K562 (cell line): Measurements from ENCODE around the gene RNF34. TPM values are rescaled to one million over a fixed set of nuclear protein-coding genes. Genes with fewer than 3 reads are reported as not detected.

ENCODE experiments used
- microRNA-seq: library from miRNA; unstranded; fragments of <30 nt; microRNA quantifications from one replicate; pipeline ENCODE4, GENCODE V29; 2018; ENCODE audit warnings: borderline microRNAs expressed
- polyA plus RNA-seq, 8 experiments: library from polyadenylated mRNA; depleted of rRNA in 4 of 8; stranded (reverse) in 5 of 8; unstranded in 3 of 8; fragments of >200 nt; fragmentation: Nextera tagmentation in 2 of 8; fragmentation: Illumina TruSeq in 1 of 8; extraction: Ambion mirVana in 2 of 8; extraction: Trizol in 1 of 8; gene quantifications; 2 replicates each; pipeline versions ENCODE4 v1.2.1 to v1.2.3, GENCODE V29; 2011 to 2014; ENCODE audit warnings: inconsistent platforms in 1 of 8, missing spikeins in 1 of 8
- total RNA-seq, 7 experiments: library from RNA; depleted of rRNA in 6 of 7; stranded (reverse); fragments of >200 nt in 6 of 7; fragmentation: Illumina TruSeq in 2 of 7; extraction: Trizol in 2 of 7; gene quantifications; 2 replicates each; pipeline versions ENCODE4 v1.2.1 to v1.2.3, GENCODE V29; 2011 to 2021; ENCODE audit warnings: low replicate concordance in 1 of 7

The RNF34 gene
- total and polyA plus RNA-seq, 9 of the 15 experiments (the other 6 are each of a cell fraction or from before 2014, with no cell fraction given) = 41.7 to 88.9 (median 54.1) TPM

Small RNA genes within 50 kb of the gene (microRNA-seq; reads per million reads assigned to microRNA genes)
- gene MIR7107 = not detected

Other genes starting within 250 kb of the RNF34 start
- 14.3 and 18.9 TPM in 2 replicates for gene P2RX4, start 190.0 kb upstream of the RNF34 start, total RNA-seq (2014; rRNA removed)
- gene P2RX4, start 190.0 kb upstream of the RNF34 start, total RNA-seq (2014; rRNA removed; fragmentation: Illumina TruSeq; extraction: Trizol) = 7.8 and 9.6 TPM in 2 replicates
- 8.3 and 10.5 TPM in 2 replicates for gene P2RX4, start 190.0 kb upstream of the RNF34 start, total RNA-seq (2015; rRNA removed; fragmentation: Illumina TruSeq; extraction: Trizol)
- 12.8 and 14.2 TPM in 2 replicates for gene P2RX4, start 190.0 kb upstream of the RNF34 start, total RNA-seq (2021)
- 15.4 and 20.8 TPM in 2 replicates for gene P2RX4, start 190.0 kb upstream of the RNF34 start, polyA plus RNA-seq (2011; rRNA removed)
- 11.7 and 13.0 TPM in 2 replicates for gene P2RX4, start 190.0 kb upstream of the RNF34 start, polyA plus RNA-seq (2014; fragmentation: Illumina TruSeq; extraction: Trizol)
- 1 to 10 TPM; 6.6 to 10.0 TPM for gene P2RX4, start 190.0 kb upstream of the RNF34 start, polyA plus RNA-seq (2014; fragmentation: Nextera tagmentation; extraction: Ambion mirVana)
- gene P2RX4, start 190.0 kb upstream of the RNF34 start, polyA plus RNA-seq (2014; rRNA removed) = 21.5 and 23.4 TPM in 2 replicates
- gene CAMKK2, start 103.4 kb upstream of the RNF34 start, total RNA-seq (2014; rRNA removed) = 18.8 and 21.1 TPM in 2 replicates
- 12.6 and 12.7 TPM in 2 replicates for gene CAMKK2, start 103.4 kb upstream of the RNF34 start, total RNA-seq (2014; rRNA removed; fragmentation: Illumina TruSeq; extraction: Trizol)
- gene CAMKK2, start 103.4 kb upstream of the RNF34 start, total RNA-seq (2015; rRNA removed; fragmentation: Illumina TruSeq; extraction: Trizol) = 10.5 and 10.8 TPM in 2 replicates
- gene CAMKK2, start 103.4 kb upstream of the RNF34 start, total RNA-seq (2021) = 30.8 and 32.0 TPM in 2 replicates
- gene CAMKK2, start 103.4 kb upstream of the RNF34 start, polyA plus RNA-seq (2011; rRNA removed) = 18.2 and 20.5 TPM in 2 replicates
- gene CAMKK2, start 103.4 kb upstream of the RNF34 start, polyA plus RNA-seq (2014; fragmentation: Illumina TruSeq; extraction: Trizol) = 22.0 and 22.3 TPM in 2 replicates
- gene CAMKK2, start 103.4 kb upstream of the RNF34 start, polyA plus RNA-seq (2014; fragmentation: Nextera tagmentation; extraction: Ambion mirVana) = 1 to 10 TPM; 4.3 to 5.4 TPM
- 20.1 and 21.1 TPM in 2 replicates for gene CAMKK2, start 103.4 kb upstream of the RNF34 start, polyA plus RNA-seq (2014; rRNA removed)
- 176 and 194 TPM in 2 replicates for gene ANAPC5, start 47.7 kb upstream of the RNF34 start, total RNA-seq (2014; rRNA removed)
- gene ANAPC5, start 47.7 kb upstream of the RNF34 start, total RNA-seq (2014; rRNA removed; fragmentation: Illumina TruSeq; extraction: Trizol) = 269 and 301 TPM in 2 replicates
- 190 and 197 TPM in 2 replicates for gene ANAPC5, start 47.7 kb upstream of the RNF34 start, total RNA-seq (2015; rRNA removed; fragmentation: Illumina TruSeq; extraction: Trizol)
- 168 and 169 TPM in 2 replicates for gene ANAPC5, start 47.7 kb upstream of the RNF34 start, total RNA-seq (2021)
- gene ANAPC5, start 47.7 kb upstream of the RNF34 start, polyA plus RNA-seq (2011; rRNA removed) = 307 and 315 TPM in 2 replicates
- gene ANAPC5, start 47.7 kb upstream of the RNF34 start, polyA plus RNA-seq (2014; fragmentation: Illumina TruSeq; extraction: Trizol) = 201 and 250 TPM in 2 replicates
- 100 to 1,000 TPM; 136 to 181 TPM for gene ANAPC5, start 47.7 kb upstream of the RNF34 start, polyA plus RNA-seq (2014; fragmentation: Nextera tagmentation; extraction: Ambion mirVana)
- gene ANAPC5, start 47.7 kb upstream of the RNF34 start, polyA plus RNA-seq (2014; rRNA removed) = 207 and 213 TPM in 2 replicates
- 29.3 and 37.4 TPM in 2 replicates for gene KDM2B, start 180.9 kb downstream of the RNF34 start, total RNA-seq (2014; rRNA removed)
- 19.9 and 20.7 TPM in 2 replicates for gene KDM2B, start 180.9 kb downstream of the RNF34 start, total RNA-seq (2014; rRNA removed; fragmentation: Illumina TruSeq; extraction: Trizol)
- gene KDM2B, start 180.9 kb downstream of the RNF34 start, total RNA-seq (2015; rRNA removed; fragmentation: Illumina TruSeq; extraction: Trizol) = 22.5 and 23.0 TPM in 2 replicates
- gene KDM2B, start 180.9 kb downstream of the RNF34 start, total RNA-seq (2021) = 46.8 and 50.5 TPM in 2 replicates
- gene KDM2B, start 180.9 kb downstream of the RNF34 start, polyA plus RNA-seq (2011; rRNA removed) = 17.8 and 29.3 TPM in 2 replicates
- 29.2 and 41.2 TPM in 2 replicates for gene KDM2B, start 180.9 kb downstream of the RNF34 start, polyA plus RNA-seq (2014; fragmentation: Illumina TruSeq; extraction: Trizol)
- gene KDM2B, start 180.9 kb downstream of the RNF34 start, polyA plus RNA-seq (2014; fragmentation: Nextera tagmentation; extraction: Ambion mirVana) = 1 to 10 TPM; 7.4 to 9.1 TPM
- gene KDM2B, start 180.9 kb downstream of the RNF34 start, polyA plus RNA-seq (2014; rRNA removed) = 29.4 and 33.6 TPM in 2 replicates
- gene ORAI1, start 226.4 kb downstream of the RNF34 start, total RNA-seq (2014; rRNA removed) = 9.8 and 13.2 TPM in 2 replicates
- gene ORAI1, start 226.4 kb downstream of the RNF34 start, total RNA-seq (2014; rRNA removed; fragmentation: Illumina TruSeq; extraction: Trizol) = 2.2 and 2.6 TPM in 2 replicates
- gene ORAI1, start 226.4 kb downstream of the RNF34 start, total RNA-seq (2015; rRNA removed; fragmentation: Illumina TruSeq; extraction: Trizol) = 9.3 and 9.4 TPM in 2 replicates
- 23.8 and 24.4 TPM in 2 replicates for gene ORAI1, start 226.4 kb downstream of the RNF34 start, total RNA-seq (2021)
- 9.3 and 15.7 TPM in 2 replicates for gene ORAI1, start 226.4 kb downstream of the RNF34 start, polyA plus RNA-seq (2011; rRNA removed)
- gene ORAI1, start 226.4 kb downstream of the RNF34 start, polyA plus RNA-seq (2014; fragmentation: Illumina TruSeq; extraction: Trizol) = 5.5 and 16.0 TPM in 2 replicates
- 1 to 10 TPM; 2.9 to 3.7 TPM for gene ORAI1, start 226.4 kb downstream of the RNF34 start, polyA plus RNA-seq (2014; fragmentation: Nextera tagmentation; extraction: Ambion mirVana)
- 18.1 and 26.9 TPM in 2 replicates for gene ORAI1, start 226.4 kb downstream of the RNF34 start, polyA plus RNA-seq (2014; rRNA removed)